Measurements from ENCODE around the gene MEF2D. TPM values are rescaled to one million over a fixed set of nuclear protein-coding genes. Genes with fewer than 3 reads are reported as not detected.

Gene MEF2D
- total RNA-seq, 1 experiment from 2014 or later = 18.7 TPM

GRCh38 chr1:156477526-156478249 is 22.9 kb downstream of the MEF2D start:
- H3K4me1 ChIP-seq (ENCODE audit: insufficient read depth, low read length) = peaks cover 4% of the 10 kb centered on the region; the same call in 1 of the 2 replicates
- H4K8ac ChIP-seq (replicated peaks; ENCODE audit: insufficient read length, low read depth, low read length) = no peak overlapping the region
- H3K27me3 ChIP-seq (ENCODE audit: insufficient read depth, low read length) = no peaks in the 10 kb centered on the region
- H3K9ac ChIP-seq (ENCODE audit: extremely low read depth, insufficient read length, low read length) = no peak overlapping the region
- no peak overlapping the region for H4K5ac ChIP-seq (ENCODE audit: insufficient read length, low read depth, low read length)
- no peaks in the 10 kb centered on the region for H3K9me3 ChIP-seq (ENCODE audit: control insufficient read depth, low read depth, low read length)
- H2BK5ac ChIP-seq (ENCODE audit: insufficient read length, low read length) = no peak overlapping the region
- H3K79me2 ChIP-seq (ENCODE audit: insufficient read depth, low read length) = no peaks in the 10 kb centered on the region
- no peak overlapping the region for H4K91ac ChIP-seq (ENCODE audit: insufficient read length, low read depth, low read length)
- no peak overlapping the region for H3T11ph ChIP-seq (ENCODE audit: low read length)
- no peak overlapping the region for H3K4me2 ChIP-seq (ENCODE audit: insufficient read depth, insufficient read length, low read length)
- no peak overlapping the region for H3K4ac ChIP-seq (ENCODE audit: low read depth, low read length)
- no peak overlapping the region for H3K23ac ChIP-seq (ENCODE audit: insufficient read length, low read depth, low read length)
- H2AFZ ChIP-seq (ENCODE audit: low read length) = no peak overlapping the region
- TF ChIP-seq, protein P1, sequence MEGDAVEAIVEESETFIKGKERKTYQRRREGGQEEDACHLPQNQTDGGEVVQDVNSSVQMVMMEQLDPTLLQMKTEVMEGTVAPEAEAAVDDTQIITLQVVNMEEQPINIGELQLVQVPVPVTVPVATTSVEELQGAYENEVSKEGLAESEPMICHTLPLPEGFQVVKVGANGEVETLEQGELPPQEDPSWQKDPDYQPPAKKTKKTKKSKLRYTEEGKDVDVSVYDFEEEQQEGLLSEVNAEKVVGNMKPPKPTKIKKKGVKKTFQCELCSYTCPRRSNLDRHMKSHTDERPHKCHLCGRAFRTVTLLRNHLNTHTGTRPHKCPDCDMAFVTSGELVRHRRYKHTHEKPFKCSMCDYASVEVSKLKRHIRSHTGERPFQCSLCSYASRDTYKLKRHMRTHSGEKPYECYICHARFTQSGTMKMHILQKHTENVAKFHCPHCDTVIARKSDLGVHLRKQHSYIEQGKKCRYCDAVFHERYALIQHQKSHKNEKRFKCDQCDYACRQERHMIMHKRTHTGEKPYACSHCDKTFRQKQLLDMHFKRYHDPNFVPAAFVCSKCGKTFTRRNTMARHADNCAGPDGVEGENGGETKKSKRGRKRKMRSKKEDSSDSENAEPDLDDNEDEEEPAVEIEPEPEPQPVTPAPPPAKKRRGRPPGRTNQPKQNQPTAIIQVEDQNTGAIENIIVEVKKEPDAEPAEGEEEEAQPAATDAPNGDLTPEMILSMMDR (conservative IDR thresholded peaks at IDR 0.05) = no peak
- peak overlapping the region; percentile 29; the same call in 1 of the 2 replicates for H3K14ac ChIP-seq (ENCODE audit: insufficient read depth, low read length)
- H3K18ac ChIP-seq (ENCODE audit: insufficient read length, low read depth, low read length) = no peak overlapping the region
- Mint-ChIP-seq H3K36me3 (ENCODE audit: insufficient read depth in 1 of 3, low read depth in 3 of 3) (peaks cover 18 to 74% (median 71%) of the 10 kb centered on the region in 3 experiments; a peak in 6 of 7 replicates), H3K27ac (peak overlapping the region in 1 of 3 experiments; percentile 59; a peak in 1 of 7 replicates), H3K9me3 (no peaks in the 10 kb centered on the region; a peak in 1 of 5 replicates), H3K27me3 (ENCODE audit: low read depth) (no peaks in the 10 kb centered on the region), H3K4me3 (no peak overlapping the region), H3K4me1 (peaks cover 36% of the 10 kb centered on the region in 2 experiments)
- WGBS (ENCODE audit: extremely low coverage, insufficient read length, low lambda C conversion rate) = no CpG with 5 or more reads among the region's 3 CpGs
- no peak overlapping the region for H2AK5ac ChIP-seq (ENCODE audit: insufficient read length, low read length)
- H3K56ac ChIP-seq (ENCODE audit: insufficient read length, low read depth, low read length) = no peak overlapping the region
- H3K79me1 ChIP-seq (ENCODE audit: insufficient read depth, low read depth, low read length, poor library complexity, severe bottlenecking) = no peaks in the 10 kb centered on the region
- H3K27ac ChIP-seq (ENCODE audit: insufficient read length, low read depth, low read length) = no peak overlapping the region
- H2BK120ac ChIP-seq (ENCODE audit: low read depth, low read length, poor library complexity, severe bottlenecking) = no peak overlapping the region
- no peak overlapping the region for H2BK20ac ChIP-seq (ENCODE audit: low read depth, low read length, poor library complexity, severe bottlenecking)
- no peak overlapping the region for H2BK15ac ChIP-seq (ENCODE audit: low read depth, low read length)
- H3K23me2 ChIP-seq (ENCODE audit: insufficient read length, low read depth, low read length, poor library complexity, severe bottlenecking) = no peaks in the 10 kb centered on the region
- H2BK12ac ChIP-seq (ENCODE audit: insufficient read length, low read depth, low read length) = no peak overlapping the region
- DNase-seq = no peak
- H4K20me1 ChIP-seq (ENCODE audit: control insufficient read depth, insufficient read depth, insufficient read length) = no peaks in the 10 kb centered on the region
